A673 (cell line): Measurements from ENCODE around the gene HDDC3. TPM values are rescaled to one million over a fixed set of nuclear protein-coding genes. Genes with fewer than 3 reads are reported as not detected.

ENCODE experiments used
- BruUV-seq: library from RNA; stranded (reverse); fragments of 400-500 nt; replicated peaks from 2 replicates; lab custom pipeline; 2021; lab: Mats Ljungman, UMichigan
- CTCF ChIA-PET: fragments of 300-600 bp; sonication (Branson Sonifier 250); formaldehyde crosslinking; loops from one replicate; lab custom pipeline; 2022; ENCODE audit warnings: antibody characterized with exemption; lab: Charles Lee
- POLR2A ChIA-PET: fragments of 300-600 bp; sonication (Branson Sonifier 250); formaldehyde crosslinking; loops from one replicate; lab custom pipeline; 2022; ENCODE audit warnings: antibody characterized with exemption; ENCODE audit not compliant: low non-redundant PET; lab: Charles Lee
- DNase-seq: peaks from one replicate; pipeline ENCODE4 v3.0.0-alpha.2; 2015; ENCODE audit warnings: low spot score
- H3K27ac ChIP-seq: fragments of 200-600 bp; sonication (generic); 2 replicates; pipeline ENCODE4 v1.5.1; 2016; ENCODE audit warnings: mixed run types, low read depth, mild to moderate bottlenecking, mixed read lengths, antibody characterized with exemption, low read length; ENCODE audit not compliant: poor library complexity, severe bottlenecking
- H3K27me3 ChIP-seq: fragments of 200-600 bp; sonication (generic); replicated peaks from 2 replicates; pipeline ENCODE4 v1.6.1; 2017; ENCODE audit warnings: mixed run types, low read depth, mild to moderate bottlenecking, mixed read lengths, antibody characterized with exemption, low read length; ENCODE audit not compliant: insufficient read depth, poor library complexity
- H3K36me3 ChIP-seq: fragments of 200-600 bp; sonication (generic); 2 replicates; pipeline ENCODE4 v1.6.1; 2016; ENCODE audit warnings: mixed run types, mild to moderate bottlenecking, mixed read lengths, antibody characterized with exemption, low read length; ENCODE audit not compliant: insufficient read depth, poor library complexity, severe bottlenecking
- H3K4me1 ChIP-seq: fragments of 200-600 bp; sonication (generic); 2 replicates; pipeline ENCODE4 v1.6.1; 2017; ENCODE audit warnings: mixed run types, mild to moderate bottlenecking, mixed read lengths, antibody characterized with exemption, low read length; ENCODE audit not compliant: insufficient read depth, poor library complexity, severe bottlenecking
- H3K4me3 ChIP-seq: fragments of 200-600 bp; sonication (generic); 2 replicates; pipeline ENCODE4 v1.5.1; 2016; ENCODE audit warnings: low read depth, mixed run types, mild to moderate bottlenecking, mixed read lengths, low read length; ENCODE audit not compliant: poor library complexity, severe bottlenecking
- H3K9me3 ChIP-seq: fragments of 200-600 bp; sonication (generic); 2 replicates; pipeline ENCODE4 v1.6.1; 2016; ENCODE audit warnings: mixed run types, low read depth, mild to moderate bottlenecking, mixed read lengths, antibody characterized with exemption, low read length; ENCODE audit not compliant: poor library complexity, severe bottlenecking
- EZH2 ChIP-seq: fragments of 200-600 bp; sonication (generic); IDR thresholded peaks from 2 replicates; pipeline ENCODE4 v1.6.1; 2017; ENCODE audit warnings: borderline replicate concordance, low read depth, mild to moderate bottlenecking, mixed read lengths, antibody characterized with exemption, low read length; ENCODE audit not compliant: poor library complexity, severe bottlenecking
- intact Hi-C: fragments of 100-400 bp; cut with micrococcal nuclease; formaldehyde crosslinking; loops from one replicate; pipeline ENCODE4 v1.10.0; 2022; ENCODE audit not compliant: unreplicated experiment
- total RNA-seq: library from RNA; stranded (reverse); gene quantifications from 2 replicates; pipeline ENCODE4 v1.2.3, GENCODE V29; 2021
- TF ChIP-seq, protein P1 (sequence below): fragments of 300-800, 200-600 bp; sonication (generic); conservative IDR thresholded peaks from 2 replicates; pipeline ENCODE4 v1.5.1; 2017; ENCODE audit warnings: low read depth, mild to moderate bottlenecking, antibody characterized with exemption, low read length, moderate library complexity, mixed read lengths

The HDDC3 gene
- total RNA-seq, 1 experiment from 2014 or later, result 23.9 TPM

DNA sequence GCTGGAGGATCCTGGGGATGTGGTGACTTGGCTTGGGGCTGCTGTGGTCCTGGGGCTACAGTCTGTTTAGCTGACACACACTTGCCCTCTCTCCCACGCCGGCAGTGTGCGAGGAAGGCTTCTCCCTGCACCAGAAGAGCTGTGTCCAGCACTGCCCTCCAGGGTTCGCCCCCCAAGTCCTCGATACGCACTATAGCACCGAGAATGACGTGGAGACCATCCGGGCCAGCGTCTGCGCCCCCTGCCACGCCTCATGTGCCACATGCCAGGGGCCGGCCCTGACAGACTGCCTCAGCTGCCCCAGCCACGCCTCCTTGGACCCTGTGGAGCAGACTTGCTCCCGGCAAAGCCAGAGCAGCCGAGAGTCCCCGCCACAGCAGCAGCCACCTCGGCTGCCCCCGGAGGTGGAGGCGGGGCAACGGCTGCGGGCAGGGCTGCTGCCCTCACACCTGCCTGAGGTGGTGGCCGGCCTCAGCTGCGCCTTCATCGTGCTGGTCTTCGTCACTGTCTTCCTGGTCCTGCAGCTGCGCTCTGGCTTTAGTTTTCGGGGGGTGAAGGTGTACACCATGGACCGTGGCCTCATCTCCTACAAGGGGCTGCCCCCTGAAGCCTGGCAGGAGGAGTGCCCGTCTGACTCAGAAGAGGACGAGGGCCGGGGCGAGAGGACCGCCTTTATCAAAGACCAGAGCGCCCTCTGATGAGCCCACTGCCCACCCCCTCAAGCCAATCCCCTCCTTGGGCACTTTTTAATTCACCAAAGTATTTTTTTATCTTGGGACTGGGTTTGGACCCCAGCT lies 51.0 kb downstream of the HDDC3 start:
- Histone ChIP-seq H3K9me3 (no peaks in the 10 kb centered on the region), H3K4me3 (no peak overlapping the region), H3K4me1 (no peaks in the 10 kb centered on the region), H3K27me3 (no peaks in the 10 kb centered on the region), H3K36me3 (peaks cover 44% of the 10 kb centered on the region), H3K27ac (no peak overlapping the region)
- DNase-seq, result no peak
- TF ChIP-seq, protein P1, sequence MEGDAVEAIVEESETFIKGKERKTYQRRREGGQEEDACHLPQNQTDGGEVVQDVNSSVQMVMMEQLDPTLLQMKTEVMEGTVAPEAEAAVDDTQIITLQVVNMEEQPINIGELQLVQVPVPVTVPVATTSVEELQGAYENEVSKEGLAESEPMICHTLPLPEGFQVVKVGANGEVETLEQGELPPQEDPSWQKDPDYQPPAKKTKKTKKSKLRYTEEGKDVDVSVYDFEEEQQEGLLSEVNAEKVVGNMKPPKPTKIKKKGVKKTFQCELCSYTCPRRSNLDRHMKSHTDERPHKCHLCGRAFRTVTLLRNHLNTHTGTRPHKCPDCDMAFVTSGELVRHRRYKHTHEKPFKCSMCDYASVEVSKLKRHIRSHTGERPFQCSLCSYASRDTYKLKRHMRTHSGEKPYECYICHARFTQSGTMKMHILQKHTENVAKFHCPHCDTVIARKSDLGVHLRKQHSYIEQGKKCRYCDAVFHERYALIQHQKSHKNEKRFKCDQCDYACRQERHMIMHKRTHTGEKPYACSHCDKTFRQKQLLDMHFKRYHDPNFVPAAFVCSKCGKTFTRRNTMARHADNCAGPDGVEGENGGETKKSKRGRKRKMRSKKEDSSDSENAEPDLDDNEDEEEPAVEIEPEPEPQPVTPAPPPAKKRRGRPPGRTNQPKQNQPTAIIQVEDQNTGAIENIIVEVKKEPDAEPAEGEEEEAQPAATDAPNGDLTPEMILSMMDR, result no peak
- no peak for TF ChIP-seq EZH2
- ChIA-PET POLR2A (no interaction called here), CTCF (no interaction called here)
- intact Hi-C loops, result no loop called here
- BruUV-seq, result no TSS peak

DNA sequence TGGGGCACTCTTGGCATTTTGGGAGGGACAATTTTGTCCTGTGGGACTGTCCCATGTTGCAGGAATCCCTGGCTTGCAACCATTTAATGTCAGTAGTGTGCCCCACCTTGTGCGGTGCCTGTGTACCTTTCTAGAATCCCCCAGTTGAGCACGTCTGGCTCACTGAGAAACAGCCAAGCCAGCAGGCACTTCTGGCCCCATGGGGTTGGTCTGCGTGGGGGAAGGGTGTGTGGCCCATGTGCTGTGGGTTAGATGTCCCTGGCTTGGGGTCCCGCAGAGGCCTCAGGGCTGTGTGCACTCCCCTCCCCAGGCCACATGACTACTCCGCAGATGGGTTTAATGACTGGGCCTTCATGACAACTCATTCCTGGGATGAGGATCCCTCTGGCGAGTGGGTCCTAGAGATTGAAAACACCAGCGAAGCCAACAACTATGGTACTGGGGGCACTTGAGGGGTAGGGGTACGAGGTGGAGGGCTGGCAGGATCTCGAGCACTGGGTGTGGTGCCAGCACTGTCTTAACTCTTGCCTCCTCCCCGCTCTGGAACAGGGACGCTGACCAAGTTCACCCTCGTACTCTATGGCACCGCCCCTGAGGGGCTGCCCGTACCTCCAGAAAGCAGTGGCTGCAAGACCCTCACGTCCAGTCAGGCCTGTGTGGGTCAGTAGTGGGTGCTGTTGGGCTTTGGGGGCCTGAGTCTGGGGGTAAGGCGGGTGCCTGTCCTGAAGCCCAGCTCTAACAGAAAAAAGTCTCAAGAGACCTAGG lies 51.8 kb downstream of the HDDC3 start:
- Histone ChIP-seq H3K27ac (no peak overlapping the region), H3K36me3 (peaks cover 50% of the 10 kb centered on the region), H3K4me1 (no peaks in the 10 kb centered on the region), H3K4me3 (no peak overlapping the region), H3K9me3 (no peaks in the 10 kb centered on the region), H3K27me3 (no peaks in the 10 kb centered on the region)
- no TSS peak for BruUV-seq
- intact Hi-C loops, result no loop called here
- ChIA-PET POLR2A (no interaction called here), CTCF (no interaction called here)
- TF ChIP-seq, protein P1, result no peak
- TF ChIP-seq EZH2, result no peak
- no peak for DNase-seq

Other genes starting within 250 kb of the HDDC3 start
- gene BLM, start 215.2 kb downstream of the HDDC3 start, total RNA-seq, result 40.0 and 43.6 TPM in 2 replicates
- 59.0 and 63.4 TPM in 2 replicates for gene FURIN, start 64.0 kb downstream of the HDDC3 start, total RNA-seq
- gene FES, start 48.0 kb downstream of the HDDC3 start, total RNA-seq, result 1.3 and 3.8 TPM in 2 replicates
- 75.7 and 91.3 TPM in 2 replicates for gene MAN2A2, start 29.2 kb downstream of the HDDC3 start, total RNA-seq
- 74.4 and 77.7 TPM in 2 replicates for gene UNC45A, start 2.7 kb upstream of the HDDC3 start, total RNA-seq
- gene RCCD1, start 22.3 kb upstream of the HDDC3 start, total RNA-seq, result 28.8 and 39.5 TPM in 2 replicates
- 338 and 339 TPM in 2 replicates for gene PRC1, start 62.0 kb upstream of the HDDC3 start, total RNA-seq
- 17.7 and 19.5 TPM in 2 replicates for gene VPS33B, start 90.0 kb upstream of the HDDC3 start, total RNA-seq
- gene SV2B, start 167.7 kb upstream of the HDDC3 start, total RNA-seq, result 3.5 and 3.9 TPM in 2 replicates